Measurements from ENCODE around the gene SDHAF2. TPM values are rescaled to one million over a fixed set of nuclear protein-coding genes. Genes with fewer than 3 reads are reported as not detected.
A peak's percentile ranks its signal among the peaks of the same experiment; 100 is the strongest.

Gene SDHAF2
- total and polyA plus RNA-seq, 2 of the 13 experiments (the other 11 are each of a cell fraction or from before 2014, with no cell fraction given) = 44.2 to 70.4 TPM

- TF ChIP-seq ZNF282 (IDR thresholded peaks at IDR 0.05; ENCODE audit: partially characterized antibody) (no peak), TFDP1 (CRISPR knock-in tag; IDR thresholded peaks at IDR 0.05; ENCODE audit: borderline replicate concordance) (peak; percentile 85), HOXA5 (CRISPR knock-in tag; IDR thresholded peaks at IDR 0.05) (peak; percentile 72; the same call in 1 of the 2 replicates), ZNF546 (CRISPR knock-in tag; conservative IDR thresholded peaks at IDR 0.05) (no peak; the same call in 1 of the 2 replicates), PAF1 (CRISPR knock-in tag; IDR thresholded peaks at IDR 0.05) (no peak), ZNF136 (CRISPR knock-in tag; IDR thresholded peaks at IDR 0.05; ENCODE audit: low read depth) (0 out of 2 replicates have a peak, but pooled peaks have one; percentile 59), POGZ (CRISPR knock-in tag; IDR thresholded peaks at IDR 0.05) (no peak; the same call in none of the 2 replicates), HNRNPUL1 (IDR thresholded peaks at IDR 0.05; ENCODE audit: low read depth, low read length) (no peak), FOSL1 (CRISPR knock-in tag; IDR thresholded peaks at IDR 0.05; ENCODE audit: borderline replicate concordance) (0 out of 2 replicates have a peak, but pooled peaks have one; percentile 25), RERE (CRISPR knock-in tag; IDR thresholded peaks at IDR 0.05; ENCODE audit: low read depth) (0 out of 2 replicates have a peak, but pooled peaks have one; percentile 16), ZNF616 (CRISPR knock-in tag; IDR thresholded peaks at IDR 0.05; ENCODE audit: low read depth) (peak; percentile 14), NR2F6 (IDR thresholded peaks at IDR 0.05) (no peak), NR2F6 (CRISPR knock-in tag; IDR thresholded peaks at IDR 0.05) (no peak), CTCF (CRISPR knock-in tag; IDR thresholded peaks at IDR 0.05) (no peak), SRSF9 (IDR thresholded peaks at IDR 0.05; ENCODE audit: borderline replicate concordance, insufficient read depth, low read depth, low read length, poor library complexity, severe bottlenecking) (no peak), CBX2 (IDR thresholded peaks at IDR 0.05; ENCODE audit: low read depth, low read length) (no peak), CBX2 (CRISPR knock-in tag; IDR thresholded peaks at IDR 0.05; ENCODE audit: low read depth) (no peak), ZNF576 (CRISPR knock-in tag; IDR thresholded peaks at IDR 0.05) (peak; percentile 88), ZNF672 (CRISPR knock-in tag; IDR thresholded peaks at IDR 0.05) (0 out of 2 replicates have a peak, but pooled peaks have one; percentile 57)
Observed at GRCh38 chr11:61429691-61430582, at the start of gene SDHAF2, which contains the start of gene CPSF7 (continued).
